A204.1 (cell line): ENCODE measurements around the gene GNAT2.

Experiments used
- FAIRE-seq: peaks from 2 replicates; lab custom pipeline; 2012; peaks lifted over from hg19 to GRCh38; lab: Jason Lieb, UNC

Gene GNAT2

DNA sequence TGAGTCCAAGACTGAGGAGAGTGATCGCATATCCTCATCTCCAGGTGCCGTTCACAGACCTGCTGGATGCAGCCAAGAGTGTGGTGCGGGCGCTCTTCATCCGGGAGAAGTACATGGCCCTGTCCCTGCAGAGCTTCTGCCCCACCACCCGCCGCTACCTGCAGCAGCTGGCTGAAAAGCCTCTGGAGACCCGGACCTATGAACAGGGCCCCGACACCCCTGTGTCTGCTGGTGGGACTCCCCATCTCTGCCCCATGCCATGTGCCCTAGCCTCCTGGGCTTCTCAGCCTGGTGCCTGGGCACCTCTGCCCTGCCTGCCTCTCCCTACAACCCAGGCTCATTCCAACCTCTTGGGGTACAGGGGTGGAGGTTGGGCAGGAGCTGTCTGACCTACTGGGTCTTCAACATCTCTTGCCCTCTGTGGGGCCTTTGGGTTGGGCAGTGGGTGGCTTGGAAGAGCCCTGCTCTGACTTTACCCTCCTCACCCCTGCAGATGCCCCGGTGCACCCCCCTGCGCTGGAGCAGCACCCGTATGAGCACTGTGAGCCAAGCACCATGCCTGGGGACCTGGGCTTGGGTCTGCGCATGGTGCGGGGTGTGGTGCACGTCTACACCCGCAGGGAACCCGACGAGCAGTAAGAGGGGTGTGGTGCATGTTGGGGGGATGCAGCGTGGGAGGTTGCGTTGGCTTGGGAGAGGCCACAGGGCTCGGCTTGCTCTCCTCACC lies 7.4 kb upstream of the GNAT2 start:
- no peak for FAIRE-seq

DNA sequence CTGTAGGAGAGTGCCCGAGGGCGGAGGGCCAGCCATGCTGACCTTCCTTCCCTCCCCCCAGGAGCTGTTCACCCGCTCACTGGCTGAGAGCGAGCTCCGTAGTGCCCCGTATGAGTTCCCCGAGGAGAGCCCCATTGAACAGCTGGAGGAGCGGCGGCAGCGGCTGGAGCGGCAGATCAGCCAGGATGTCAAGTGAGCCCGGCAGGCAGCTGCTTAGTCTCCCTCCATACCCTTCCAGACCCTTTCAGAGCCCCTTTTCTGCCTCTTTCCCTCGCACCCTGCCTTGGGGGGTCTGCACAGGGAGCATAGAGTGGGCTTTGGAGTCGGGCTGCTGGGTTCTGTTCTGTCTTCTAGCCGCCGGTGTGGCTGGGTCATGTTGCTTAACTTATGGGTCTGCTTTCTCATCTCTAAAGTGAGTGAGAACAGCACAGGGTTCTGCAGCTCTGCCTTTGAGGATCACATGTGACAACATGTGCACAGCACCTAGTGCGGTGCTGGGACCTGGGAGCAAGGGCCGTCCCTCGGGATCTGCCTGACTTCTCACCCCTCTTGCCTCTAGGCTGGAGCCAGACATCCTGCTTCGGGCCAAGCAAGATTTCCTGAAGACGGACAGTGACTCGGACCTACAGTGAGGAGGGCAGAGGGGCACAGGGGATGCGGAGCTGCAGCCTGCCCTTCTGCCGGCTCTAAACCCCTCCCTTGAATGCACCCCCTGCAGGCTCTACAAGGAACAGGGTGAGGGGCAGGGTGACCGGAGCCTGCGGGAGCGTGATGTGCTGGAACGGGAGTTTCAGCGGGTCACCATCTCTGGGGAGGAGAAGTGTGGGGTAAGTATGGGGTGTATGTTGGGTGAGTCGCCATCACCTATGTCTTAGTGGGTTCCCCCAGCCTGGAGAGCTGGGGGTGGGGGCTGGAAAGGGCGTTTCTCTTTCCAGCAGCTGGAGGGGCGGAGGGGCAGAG lies 6.5 kb upstream of the GNAT2 start:
- FAIRE-seq = no peak

DNA sequence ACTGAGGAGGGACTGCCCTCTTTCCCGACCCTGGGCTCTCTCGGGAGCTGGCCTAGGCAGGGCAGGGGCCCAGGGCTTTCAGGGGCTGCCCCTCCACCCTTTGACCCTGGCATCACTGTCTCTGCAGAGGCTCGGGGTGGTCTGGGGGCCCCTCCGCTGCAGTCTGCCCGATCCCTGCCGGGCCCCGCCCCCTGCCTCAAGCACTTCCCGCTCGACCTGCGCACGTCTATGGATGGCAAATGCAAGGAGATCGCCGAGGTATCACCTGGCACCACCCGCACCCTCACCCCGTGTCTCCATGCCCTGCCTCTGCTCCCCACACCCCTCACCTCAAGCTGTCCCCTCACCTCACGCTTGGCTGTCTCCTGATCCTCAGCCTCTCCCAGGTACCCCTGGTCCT lies 5.8 kb upstream of the GNAT2 start:
- no peak for FAIRE-seq

DNA sequence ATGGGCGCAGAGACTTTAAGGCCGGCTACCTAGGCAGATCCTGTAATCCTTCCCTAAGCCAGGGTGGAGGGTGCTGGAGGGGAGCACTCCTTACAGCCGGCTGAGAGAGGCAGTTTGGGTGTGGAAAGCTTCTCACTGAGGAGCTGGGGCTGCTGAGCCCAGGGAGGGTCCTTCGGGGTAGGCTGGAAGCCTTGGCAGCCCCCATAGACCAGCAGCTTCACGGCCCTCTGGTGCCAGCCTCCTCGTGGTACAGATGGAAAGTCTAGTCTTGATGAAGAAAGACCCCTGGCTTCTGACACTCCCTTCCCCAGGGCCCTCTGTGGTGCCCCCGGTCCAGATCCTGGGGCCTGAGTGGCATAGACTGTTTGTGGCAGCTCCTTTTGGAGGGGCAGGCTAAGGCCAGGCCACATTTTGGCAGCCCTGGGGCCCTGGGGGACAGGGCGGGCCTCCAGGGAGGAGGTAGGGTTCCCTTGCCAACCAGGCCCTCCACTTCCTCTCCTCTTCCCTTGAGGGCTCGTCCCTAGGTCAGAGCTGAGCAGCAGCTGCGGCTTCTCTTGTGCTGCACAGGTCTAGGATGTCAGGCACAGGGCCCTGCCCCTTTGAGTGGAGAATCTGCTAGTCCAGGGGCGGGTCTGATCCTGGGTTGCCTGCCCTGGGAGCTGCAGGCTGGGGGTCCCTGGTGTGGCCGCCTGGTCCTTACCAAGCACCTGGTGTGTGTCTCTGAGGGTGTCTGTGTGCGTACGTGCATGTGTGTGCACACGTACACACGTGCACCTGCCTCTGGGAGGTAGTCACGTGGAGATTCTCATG lies 5.0 kb upstream of the GNAT2 start:
- FAIRE-seq = no peak

DNA sequence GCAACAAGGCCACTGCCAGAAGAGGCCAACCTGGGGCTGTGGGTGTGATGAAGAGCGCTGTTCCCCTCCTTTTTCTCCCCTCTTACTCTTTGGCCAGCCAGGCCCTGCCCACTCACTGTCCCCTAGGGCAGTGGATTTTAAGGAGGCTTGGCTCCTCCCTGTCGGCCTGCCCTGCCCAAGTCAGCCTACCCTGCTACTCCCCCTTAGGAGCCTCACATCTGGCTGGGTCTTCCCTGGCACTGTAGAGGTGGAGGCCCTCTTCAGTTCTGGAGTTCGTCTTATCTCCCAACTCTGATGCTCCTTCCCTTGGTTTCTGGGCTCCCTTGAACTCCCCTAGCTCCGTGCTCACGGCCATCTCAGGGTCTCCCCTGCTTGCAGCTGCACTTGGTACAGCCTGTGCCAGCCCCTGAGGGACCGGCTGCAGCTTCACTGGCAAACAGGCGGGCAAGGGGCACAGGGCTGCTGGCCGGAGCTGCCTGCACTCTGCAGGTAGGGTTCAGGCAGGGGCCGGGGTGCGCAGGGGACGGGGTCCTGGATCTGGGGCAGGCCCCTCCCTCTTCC lies 4.3 kb upstream of the GNAT2 start:
- FAIRE-seq = no peak

DNA sequence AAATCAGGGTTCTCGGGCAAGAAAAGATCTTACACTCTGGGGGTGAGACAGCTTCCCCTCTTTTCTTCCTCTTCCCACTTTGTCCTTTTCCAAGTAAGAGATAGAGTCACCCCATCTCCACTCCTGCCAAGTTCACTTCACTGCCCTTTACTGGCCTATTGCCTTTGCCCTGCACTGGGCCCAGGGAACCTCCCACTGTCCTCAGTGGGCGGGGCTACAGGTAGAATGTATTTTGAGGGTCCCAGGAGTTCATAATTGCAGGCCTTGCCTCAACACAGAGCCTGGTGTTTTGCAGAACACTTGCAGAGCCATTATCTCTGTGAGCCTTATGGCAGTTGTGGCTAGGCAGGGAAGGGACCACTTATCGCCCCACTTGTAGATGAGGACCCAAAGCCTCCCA lies 3.5 kb upstream of the GNAT2 start:
- FAIRE-seq = no peak

DNA sequence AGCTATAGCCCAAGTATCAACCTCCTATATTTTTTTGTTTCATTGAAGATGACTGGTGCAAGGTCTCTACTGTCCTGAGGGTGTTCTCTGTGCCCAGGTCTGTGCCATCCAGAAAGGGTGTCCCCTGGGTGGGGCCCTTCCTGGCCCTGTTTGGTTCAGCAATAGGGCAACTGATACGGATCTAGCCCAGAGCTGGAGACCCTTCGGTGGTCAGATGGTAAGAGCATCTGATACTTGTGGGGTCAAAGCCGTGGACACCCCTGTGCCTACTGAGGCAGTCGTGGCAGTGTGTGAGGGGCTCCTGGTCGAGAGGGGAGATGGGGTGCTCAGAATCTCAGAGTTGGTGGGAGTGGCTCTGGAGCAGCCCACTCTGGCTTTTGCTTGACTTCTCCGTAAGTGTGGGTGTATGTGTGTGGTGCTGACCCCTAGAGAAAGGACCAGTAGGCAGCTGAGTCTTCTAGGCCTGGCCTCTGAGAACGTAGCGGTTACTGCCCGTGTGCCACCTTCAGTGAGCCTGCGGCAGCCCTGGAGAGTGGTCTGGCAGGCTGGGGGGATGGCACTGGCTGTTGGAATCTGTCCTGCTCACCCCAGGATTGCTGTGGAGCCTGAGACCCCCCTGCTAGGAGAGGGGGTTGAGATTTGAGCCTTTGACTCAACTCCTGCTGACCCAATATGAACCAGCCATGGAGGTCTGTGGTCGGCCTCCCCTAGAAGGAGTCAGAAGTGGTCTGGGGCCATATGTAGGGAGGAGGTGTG lies 2.9 kb upstream of the GNAT2 start:
- FAIRE-seq = no peak

DNA sequence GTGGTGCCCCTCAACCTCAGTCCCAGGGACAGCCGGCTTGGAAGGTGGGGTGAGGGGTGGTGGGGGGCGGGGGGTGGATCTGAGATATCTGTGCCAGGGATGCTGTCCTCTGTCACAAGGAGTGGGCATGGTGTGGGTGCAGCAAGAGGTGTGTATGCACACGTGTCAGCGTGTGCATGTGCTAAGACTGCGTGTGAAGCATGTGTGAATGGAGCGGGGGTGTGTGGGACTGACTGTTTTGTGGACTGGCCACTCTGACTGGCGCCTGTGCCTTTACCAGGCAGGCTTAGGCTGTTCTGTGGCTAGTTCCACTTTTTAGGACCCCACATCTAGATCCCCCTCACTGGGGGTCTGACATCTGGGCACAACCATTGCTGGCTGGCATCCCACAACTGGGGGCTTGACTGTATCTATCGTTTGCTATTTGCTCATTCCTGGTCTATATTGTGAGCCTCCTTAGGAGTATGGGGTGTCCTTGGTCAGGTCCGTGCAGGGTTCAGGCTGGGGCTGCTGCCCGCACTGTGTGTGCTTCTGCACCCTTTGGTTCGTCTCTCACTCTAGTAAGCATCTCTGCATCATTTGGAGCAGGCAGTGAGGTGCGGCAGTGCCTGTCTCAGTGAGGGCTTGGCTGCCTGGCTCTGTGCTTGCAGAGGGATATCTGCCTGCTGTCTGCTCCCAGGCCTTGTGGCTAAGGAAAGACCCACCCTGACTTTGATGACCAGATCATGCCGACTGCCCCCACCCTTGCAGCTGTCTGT lies 2.1 kb upstream of the GNAT2 start:
- FAIRE-seq = no peak

DNA sequence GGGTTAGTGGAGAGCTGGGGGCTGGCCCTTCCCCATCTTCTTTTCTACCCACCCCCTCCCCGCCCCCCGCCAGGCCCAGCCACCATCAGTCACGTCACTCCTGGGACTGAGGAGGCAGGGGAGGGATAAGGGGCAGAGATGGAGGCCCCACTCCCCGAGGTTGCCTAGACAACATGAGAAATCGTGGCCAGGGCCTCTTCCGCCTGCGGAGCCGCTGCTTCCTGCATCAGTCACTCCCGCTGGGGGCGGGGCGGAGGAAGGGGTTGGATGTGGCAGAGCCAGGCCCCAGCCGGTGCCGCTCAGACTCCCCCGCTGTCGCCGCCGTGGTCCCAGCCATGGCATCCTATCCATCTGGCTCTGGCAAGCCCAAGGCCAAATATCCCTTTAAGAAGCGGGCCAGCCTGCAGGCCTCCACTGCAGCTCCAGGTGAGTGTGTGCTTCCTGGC lies 1.4 kb upstream of the GNAT2 start:
- FAIRE-seq = no peak

DNA sequence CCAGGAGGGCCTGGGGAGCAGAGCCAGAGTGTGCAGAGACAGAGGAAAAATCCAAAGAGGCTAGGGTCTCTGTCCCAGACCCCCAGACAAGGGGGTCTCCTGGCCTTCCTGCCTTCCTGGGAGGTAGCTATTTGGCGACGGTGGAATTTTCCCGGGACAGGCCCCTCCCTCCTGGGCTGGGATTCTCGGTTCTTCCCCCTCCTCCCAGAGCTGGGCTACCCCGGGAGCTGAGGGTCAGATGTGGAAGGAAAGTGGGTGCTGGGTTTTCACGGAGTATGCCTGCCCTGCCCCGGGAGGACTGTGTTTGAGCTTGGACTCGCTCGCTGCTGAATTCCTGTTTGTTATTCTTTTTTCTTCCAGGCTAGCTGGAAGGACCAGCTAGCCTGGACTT lies 980 bp upstream of the GNAT2 start:
- no peak for FAIRE-seq

DNA sequence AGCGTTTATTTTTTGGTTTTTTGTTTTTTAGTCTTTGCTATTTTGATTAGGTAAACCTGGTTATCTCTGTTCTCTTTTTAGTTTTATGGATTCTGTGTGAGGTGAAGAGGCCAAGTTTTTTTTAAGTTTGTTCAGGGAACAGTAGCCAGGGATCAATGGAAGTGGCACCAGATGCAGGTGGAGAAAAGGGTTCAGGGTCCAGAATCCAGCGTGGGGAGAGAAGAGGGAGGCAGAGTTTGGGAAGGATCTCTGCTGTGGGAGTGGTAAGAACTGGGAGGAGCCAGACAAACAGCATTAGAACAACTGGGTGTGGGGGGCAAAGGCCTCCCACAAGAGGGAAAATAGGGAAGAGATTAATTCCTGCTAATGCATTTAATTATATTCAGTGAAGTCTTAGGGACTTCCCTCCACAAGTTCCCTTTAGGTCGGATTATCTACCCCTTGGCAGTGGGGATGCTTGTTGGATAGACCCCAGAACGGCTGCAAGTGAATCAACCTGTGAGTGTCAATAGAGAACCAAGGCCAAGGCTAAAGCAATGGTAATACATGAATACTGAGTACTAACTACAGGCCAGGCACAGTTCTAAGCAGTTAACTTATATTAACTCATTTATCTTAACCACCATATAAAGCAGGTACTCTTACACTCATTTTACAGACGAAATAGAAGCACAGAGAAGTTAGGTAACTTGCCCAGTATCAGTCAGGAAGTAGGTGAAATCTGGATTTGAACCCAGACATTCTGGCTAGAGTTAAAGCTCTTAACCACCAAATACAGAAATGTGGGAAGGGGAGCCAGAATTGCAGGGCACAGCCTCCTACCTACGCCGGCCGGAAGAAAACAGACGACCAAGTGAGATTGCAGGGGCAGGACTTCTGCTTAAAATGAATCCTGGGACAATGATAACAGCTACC lies 498 bp downstream of the GNAT2 start:
- no peak for FAIRE-seq

DNA sequence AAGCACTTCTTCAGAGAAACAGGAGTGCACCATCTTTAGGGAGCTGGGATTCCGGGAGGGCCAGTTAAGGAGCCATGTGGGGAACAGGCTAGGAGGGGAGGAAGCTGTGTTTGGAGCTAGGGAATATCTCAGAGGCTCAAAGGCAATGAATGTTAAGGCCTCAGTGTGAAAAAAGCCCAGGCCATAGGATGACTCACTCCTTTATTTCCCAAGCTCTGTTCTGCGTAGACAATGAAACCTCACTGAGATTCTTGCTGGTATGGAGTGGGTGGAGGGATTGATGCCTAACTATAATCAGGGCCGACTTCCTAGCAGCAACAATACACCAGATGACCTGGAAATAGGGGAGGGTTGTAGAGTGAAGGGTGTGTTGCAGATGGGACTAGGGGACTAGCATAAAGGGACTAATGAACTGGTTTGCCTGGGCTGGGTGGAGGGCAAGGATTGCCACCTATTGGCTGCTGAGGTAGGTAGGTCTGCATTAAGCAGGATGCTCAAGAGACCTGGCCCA lies 2.1 kb downstream of the GNAT2 start:
- FAIRE-seq = no peak

DNA sequence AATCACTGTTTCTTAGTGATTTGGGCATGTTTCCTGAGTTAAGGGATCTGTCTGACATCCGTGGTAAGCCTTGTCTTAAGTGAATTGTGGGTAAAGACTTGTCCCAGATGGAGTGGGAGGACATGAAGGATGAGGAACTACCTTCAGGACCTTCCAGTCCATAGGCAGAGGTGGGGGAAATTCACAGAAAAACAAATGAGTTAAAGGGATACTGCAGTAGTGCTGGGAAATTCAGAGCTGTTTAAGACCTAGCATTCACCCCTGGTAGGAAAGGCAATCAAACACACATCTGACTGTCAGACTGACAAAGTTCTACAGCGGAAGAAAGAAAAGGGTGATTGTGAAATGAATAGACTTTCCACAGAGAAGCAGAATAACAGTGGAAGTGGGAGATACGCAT lies 3.0 kb downstream of the GNAT2 start:
- FAIRE-seq = no peak

DNA sequence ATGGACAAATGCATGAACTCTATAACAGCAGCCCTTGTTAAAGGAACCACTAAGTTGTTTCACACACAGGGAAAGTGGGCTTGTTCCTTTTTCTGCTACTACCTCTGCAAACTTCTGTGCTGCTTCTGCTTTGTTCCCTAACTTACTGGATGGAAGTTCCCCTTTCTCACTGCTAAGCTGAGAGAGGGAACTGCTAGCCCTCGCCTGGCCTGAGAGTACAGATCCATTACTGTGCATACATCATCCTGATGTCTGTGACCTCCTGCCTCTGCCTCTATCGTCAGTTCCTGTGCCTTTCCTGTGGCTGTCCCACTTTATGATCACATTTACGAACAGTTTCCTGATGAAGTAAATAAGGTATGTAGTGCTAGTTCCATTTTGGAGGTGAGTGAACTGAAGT lies 3.5 kb downstream of the GNAT2 start:
- no peak for FAIRE-seq

DNA sequence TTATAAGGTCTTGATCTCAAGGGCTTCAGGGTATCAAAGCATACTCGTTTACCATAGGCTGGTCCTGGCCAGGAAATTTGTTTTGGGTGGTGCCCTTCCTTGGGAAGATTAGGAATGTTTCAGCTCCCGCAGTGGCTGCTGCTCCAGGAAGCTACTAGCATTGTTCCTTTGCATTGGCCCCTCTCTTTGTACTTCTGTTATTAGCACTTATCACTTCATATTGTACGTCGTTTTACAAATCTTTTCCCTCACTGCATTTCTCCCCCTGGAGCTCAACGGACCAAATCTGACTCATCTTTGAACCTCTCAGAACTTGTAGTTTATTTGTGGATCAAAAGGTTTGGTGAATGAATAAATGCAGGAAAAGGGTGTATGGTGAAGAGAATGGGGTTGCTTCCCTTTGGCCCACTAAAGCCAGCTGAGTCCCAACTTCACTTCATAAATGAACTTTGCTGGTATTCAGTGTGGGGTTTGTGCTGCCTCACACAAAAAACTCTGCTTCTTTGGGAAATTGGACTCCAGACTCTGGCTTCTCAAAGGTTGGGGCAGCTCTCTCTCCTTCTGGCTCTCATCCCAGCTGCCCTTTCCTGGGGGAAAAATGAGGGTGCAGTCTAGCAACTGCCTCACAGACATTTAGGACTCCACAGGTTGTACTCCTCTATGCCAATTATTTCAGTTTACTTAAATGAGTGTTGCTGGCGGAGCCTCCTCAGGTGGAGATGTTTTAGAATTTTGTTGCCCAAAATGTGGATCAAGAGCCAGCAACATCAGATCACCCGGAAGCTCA lies 5.9 kb downstream of the GNAT2 start:
- FAIRE-seq = no peak

DNA sequence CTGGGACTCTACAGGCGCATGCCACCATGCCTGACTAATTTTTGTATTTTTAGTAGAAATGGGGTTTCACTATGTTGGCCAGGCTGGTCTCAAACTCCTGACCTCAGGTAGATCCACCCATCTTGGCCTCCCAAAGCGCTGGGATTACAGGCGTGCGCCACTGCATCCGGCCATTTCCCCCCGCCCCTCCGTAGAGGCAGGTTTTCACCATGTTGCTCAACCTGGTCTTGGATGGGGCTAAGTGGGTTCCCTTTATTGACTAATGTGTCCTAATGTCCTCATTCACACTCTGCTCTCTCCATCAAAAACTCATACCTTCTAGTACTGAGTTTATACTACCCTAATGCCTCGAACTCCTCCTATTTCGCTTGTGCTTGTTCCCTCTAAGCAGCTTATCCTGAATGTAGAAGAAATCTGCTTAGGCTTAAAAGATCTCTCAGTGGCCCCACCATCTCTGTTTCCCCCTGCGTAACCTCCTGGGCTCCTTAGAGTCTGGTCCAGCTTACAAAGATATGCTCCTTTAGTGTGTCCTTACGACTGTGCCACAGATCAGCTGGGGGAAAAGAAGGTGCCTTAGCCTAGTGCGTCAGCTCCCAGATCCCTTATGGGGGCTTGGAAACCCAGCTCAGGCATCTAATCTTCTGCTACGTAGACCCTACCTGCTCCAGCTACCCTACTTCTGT lies 8.0 kb downstream of the GNAT2 start:
- no peak for FAIRE-seq

DNA sequence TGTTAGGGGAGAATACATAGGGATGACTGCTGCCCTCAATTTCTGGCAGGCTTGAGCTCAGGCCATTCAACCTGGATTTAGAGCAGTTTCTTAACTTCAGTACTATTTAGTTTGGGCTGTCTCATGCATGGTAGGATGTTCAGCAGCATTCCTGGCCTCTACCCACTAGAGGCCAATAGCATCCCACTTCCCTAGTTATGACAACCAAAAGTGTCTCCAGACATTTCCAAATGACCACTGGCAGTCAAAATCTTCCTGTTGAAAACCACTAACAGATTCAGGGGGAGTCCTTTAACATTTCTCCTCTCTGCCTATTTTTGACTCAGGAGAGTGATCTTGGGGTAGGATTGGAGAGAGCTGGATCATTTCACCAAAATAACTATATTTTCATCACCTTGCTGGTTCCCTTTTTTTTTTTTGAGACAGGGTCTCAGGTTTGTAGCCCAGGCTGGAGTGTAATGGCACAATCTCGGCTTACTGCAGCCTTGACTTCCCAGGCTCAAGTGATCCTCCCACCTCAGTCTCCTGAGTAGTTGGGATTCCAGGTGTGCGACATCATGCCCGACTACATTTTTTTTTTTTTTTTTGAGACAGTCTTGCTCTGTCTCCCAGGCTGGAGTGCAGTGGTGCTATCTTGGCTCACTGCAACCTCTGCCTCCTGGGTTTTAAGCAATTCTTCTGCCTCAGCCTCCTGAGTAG lies 8.7 kb downstream of the GNAT2 start:
- FAIRE-seq = no peak

DNA sequence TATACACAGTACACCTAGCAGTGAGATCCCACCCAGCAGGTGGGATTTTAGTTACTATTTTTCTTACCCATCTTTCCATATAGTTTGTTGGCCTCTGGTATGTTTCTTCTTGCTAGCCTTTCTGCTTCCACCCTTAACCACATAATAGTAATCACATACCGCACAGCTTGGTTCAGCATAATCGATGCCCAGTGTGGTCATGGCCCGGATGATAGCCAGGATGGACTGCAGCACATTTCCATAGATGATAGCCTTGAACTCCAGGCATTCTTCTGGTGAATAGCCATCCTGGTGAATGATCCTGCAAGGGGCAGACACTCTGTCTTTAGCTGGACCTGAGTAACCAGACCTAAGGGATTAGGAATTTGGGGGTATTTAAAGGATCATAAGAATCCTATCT lies 9.5 kb downstream of the GNAT2 start:
- FAIRE-seq = no peak
